Lung (tissue), 12 donors: ENCODE data around the gene BABAM2. TPM values are rescaled to one million over a fixed set of nuclear protein-coding genes. Genes with fewer than 3 reads are reported as not detected.

ENCODE experiments used
- ATAC-seq: fragments of 200-7000 bp; cut with Tn5 transposase; one replicate; pipeline ENCODE4 v1.9.1; 2020; ENCODE audit warnings: moderate number of reproducible peaks; ENCODE audit not compliant: insufficient read depth, low FRiP score
- DNase-seq, 3 donors: peaks; one replicate each; pipeline ENCODE4 v3.0.0-alpha.2; 2013 to 2017
- H3K27ac ChIP-seq, 2 donors: one replicate each; pipeline ENCODE4 v1.5.1; 2013; ENCODE audit warnings: mild to moderate bottlenecking in 2 of 2, moderate library complexity in 2 of 2, control low read depth in 1 of 2, inconsistent platforms in 1 of 2, low read depth in 1 of 2, low read length in 1 of 2
- H3K27me3 ChIP-seq, 3 donors: one replicate each; pipeline ENCODE4 v1.5.1; 2013; ENCODE audit warnings: low read length in 2 of 3; ENCODE audit not compliant: control insufficient read depth in 3 of 3, insufficient read depth in 3 of 3
- H3K36me3 ChIP-seq, 4 donors: one replicate each; pipeline ENCODE4 v1.5.1; 2013; ENCODE audit warnings: low read length in 4 of 4, mild to moderate bottlenecking in 1 of 4, moderate library complexity in 1 of 4; ENCODE audit not compliant: control insufficient read depth in 4 of 4, insufficient read depth in 4 of 4
- H3K4me1 ChIP-seq, 5 donors: one replicate each; pipeline ENCODE4 v1.5.1; 2013; ENCODE audit warnings: low read length in 5 of 5, mild to moderate bottlenecking in 2 of 5, moderate library complexity in 1 of 5; ENCODE audit not compliant: control insufficient read depth in 5 of 5, insufficient read depth in 5 of 5
- H3K4me3 ChIP-seq: one replicate; pipeline ENCODE4 v1.5.1; 2013; ENCODE audit warnings: mild to moderate bottlenecking, control low read depth, moderate library complexity
- H3K9ac ChIP-seq, 2 donors: one replicate each; pipeline ENCODE4 v1.5.1; 2013; ENCODE audit warnings: low read length in 2 of 2, control low read depth in 1 of 2; ENCODE audit not compliant: insufficient read depth in 1 of 2
- H3K9me3 ChIP-seq, 4 donors: one replicate each; pipeline ENCODE4 v1.5.1; 2013; ENCODE audit warnings: low read length in 3 of 4, mild to moderate bottlenecking in 1 of 4, moderate library complexity in 1 of 4; ENCODE audit not compliant: control insufficient read depth in 4 of 4, insufficient read depth in 3 of 4
- WGBS, 2 donors: extraction: QIAGEN DNeasy Blood & Tissue Kit; methylation state at CpG; one replicate each; pipeline ENCODE4 v1.1.7; 2013; 5-methylcytosine and 5-hydroxymethylcytosine counted together
- polyA plus RNA-seq, 2 donors: library from polyadenylated mRNA; stranded (reverse); fragments of 200-250 nt; gene quantifications; one replicate each; pipeline ENCODE4 v1.2.1, GENCODE V29; 2013
- total RNA-seq, 2 donors: library from RNA; depleted of rRNA in 1 of 2; stranded (reverse); fragments of >200 nt in 1 of 2; gene quantifications; one replicate each; pipeline ENCODE4 v1.2.1, GENCODE V29; 2014 to 2021
- TF ChIP-seq, protein P1 (sequence below): IDR thresholded peaks from 2 replicates; pipeline ENCODE4 v1.5.1; 2012; ENCODE audit warnings: mild to moderate bottlenecking; ENCODE audit errors: control extremely low read depth, extremely low read depth
- donor health status: control.
- donor health status: control.
- donor health status: Bipolar disorder and iron deficiency.
- donor health status: healthy.
- donor health status: DM: yes; HTN: yes; CAD: no.

BABAM2 gene
- total and polyA plus RNA-seq, 4 donors = 19.0 to 43.3 (median 33.7) TPM

DNA sequence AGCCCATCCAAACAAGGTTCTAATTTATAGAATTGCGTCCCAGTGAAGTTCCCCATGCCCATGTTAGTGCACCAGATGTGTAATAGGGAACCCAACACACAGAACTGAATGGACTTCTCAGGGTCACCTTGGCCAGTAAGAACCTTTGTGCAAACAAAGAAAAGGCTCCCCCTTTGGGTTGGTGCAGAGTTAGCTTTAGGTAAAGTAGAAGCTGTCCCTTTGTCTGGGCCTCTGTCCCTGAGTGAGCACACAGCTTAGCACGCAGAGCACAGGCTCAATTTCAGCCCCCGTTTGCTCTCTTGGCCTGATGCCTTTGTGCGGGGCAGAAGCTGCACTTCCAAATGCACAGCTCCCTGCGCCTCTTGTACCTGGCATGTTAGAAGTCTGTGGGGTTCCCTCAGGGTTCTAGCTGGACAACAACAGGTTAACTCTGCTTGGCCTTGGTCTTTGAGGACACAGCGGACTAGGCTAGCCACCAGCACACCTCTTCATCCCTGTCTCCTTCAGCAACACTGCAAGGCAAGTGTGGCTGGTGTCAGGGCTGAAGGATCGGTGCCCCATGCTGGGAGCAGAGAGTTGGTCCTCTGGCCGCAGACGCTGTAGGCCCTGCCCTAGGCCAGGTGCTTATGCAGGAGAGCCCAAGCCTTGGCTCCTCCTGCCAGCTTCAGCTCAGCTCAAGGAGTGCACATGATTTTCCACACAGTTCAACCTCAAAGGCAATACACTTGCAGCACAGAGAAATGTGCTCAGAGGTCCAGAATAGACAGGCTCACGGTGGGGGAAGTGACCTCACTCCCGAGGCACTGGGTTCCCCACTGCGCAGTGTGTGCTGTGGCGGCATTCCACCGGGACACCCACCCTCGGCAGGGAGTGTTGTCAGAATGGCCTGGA lies 428.8 kb downstream of the BABAM2 start:
- Histone ChIP-seq H3K9me3 (no peaks in the 10 kb centered on the region), H3K4me1 (peaks cover 0 to 5% (median 0%) of the 10 kb centered on the region in 5 donors), H3K27ac (no peak overlapping the region), H3K27me3 (no peaks in the 10 kb centered on the region), H3K36me3 (no peaks in the 10 kb centered on the region), H3K4me3 (no peak overlapping the region), H3K9ac (no peak overlapping the region)
- ATAC-seq (no peak), DNase-seq (no peak)
- TF ChIP-seq, protein P1, sequence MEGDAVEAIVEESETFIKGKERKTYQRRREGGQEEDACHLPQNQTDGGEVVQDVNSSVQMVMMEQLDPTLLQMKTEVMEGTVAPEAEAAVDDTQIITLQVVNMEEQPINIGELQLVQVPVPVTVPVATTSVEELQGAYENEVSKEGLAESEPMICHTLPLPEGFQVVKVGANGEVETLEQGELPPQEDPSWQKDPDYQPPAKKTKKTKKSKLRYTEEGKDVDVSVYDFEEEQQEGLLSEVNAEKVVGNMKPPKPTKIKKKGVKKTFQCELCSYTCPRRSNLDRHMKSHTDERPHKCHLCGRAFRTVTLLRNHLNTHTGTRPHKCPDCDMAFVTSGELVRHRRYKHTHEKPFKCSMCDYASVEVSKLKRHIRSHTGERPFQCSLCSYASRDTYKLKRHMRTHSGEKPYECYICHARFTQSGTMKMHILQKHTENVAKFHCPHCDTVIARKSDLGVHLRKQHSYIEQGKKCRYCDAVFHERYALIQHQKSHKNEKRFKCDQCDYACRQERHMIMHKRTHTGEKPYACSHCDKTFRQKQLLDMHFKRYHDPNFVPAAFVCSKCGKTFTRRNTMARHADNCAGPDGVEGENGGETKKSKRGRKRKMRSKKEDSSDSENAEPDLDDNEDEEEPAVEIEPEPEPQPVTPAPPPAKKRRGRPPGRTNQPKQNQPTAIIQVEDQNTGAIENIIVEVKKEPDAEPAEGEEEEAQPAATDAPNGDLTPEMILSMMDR = no peak
- WGBS, 2 donors = 90 to 91% methylated on average over 15 of the region's 15 CpGs

DNA sequence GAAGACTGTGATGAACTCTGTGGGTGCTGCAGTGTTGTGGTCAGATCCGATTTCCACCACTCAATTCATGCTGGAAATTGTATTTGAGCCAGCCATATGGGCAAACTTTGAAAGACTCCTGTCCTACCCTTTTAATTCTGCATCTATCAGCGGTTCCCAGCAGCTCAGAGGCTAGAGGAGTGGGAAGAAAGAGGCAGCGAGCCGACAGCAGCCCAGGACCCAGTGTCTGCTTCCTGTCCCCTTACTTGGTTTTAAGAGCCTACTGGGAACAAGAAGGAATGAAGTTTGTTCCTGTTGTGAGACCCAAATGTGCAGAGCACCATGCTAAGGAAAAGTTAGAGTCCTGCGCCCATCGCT lies 429.5 kb downstream of the BABAM2 start:
- TF ChIP-seq, protein P1 = no peak
- peaks cover 0 to 6% (median 0%) of the 10 kb centered on the region in 5 donors for H3K4me1 ChIP-seq
- ATAC-seq = no peak
- H3K9me3 ChIP-seq = no peaks in the 10 kb centered on the region
- no peak overlapping the region for H3K27ac ChIP-seq
- DNase-seq = no peak
- no peak overlapping the region for H3K4me3 ChIP-seq
- H3K36me3 ChIP-seq = no peaks in the 10 kb centered on the region
- H3K9ac ChIP-seq = no peak overlapping the region
- H3K27me3 ChIP-seq = no peaks in the 10 kb centered on the region
- 93 to 96% methylated on average over 6 of the region's 6 CpGs for WGBS, 2 donors

DNA sequence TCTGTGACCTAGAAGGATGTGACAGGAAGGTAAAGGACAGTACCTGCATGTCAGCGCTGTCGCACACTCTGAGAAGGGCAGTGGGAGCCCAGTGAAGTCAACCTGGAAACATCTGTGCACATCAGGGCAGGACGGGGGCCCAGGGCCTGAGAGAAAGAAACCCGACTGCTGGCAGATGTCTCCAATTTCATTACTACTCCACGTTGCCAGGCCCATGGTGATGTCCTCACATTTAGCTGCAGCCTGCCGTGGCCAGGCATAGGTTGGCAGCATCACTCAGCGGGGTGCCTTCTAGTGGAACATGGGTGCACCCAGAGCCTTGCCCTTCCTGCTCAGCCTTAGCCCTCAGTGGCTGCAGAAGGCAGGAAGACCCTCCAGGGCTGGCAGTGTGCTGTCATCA lies 429.8 kb downstream of the BABAM2 start:
- 93 to 97% methylated on average over 7 of the region's 7 CpGs for WGBS, 2 donors
- Histone ChIP-seq H3K4me3 (no peak overlapping the region), H3K27ac (no peak overlapping the region), H3K36me3 (no peaks in the 10 kb centered on the region), H3K9me3 (no peaks in the 10 kb centered on the region), H3K9ac (no peak overlapping the region), H3K27me3 (no peaks in the 10 kb centered on the region), H3K4me1 (peaks cover 0 to 7% (median 3%) of the 10 kb centered on the region in 5 donors)
- TF ChIP-seq, protein P1 = no peak
- no peak for DNase-seq
- ATAC-seq = no peak
